RWPE2 (cell line): ENCODE measurements around the gene DLG2.

Source experiments
- ATAC-seq: fragments of 200-7000 bp; cut with Tn5 transposase; 3 replicates; pipeline ENCODE4 v1.9.1; 2021; ENCODE audit warnings: low read depth
- DNase-seq: peaks from one replicate; pipeline ENCODE4 v3.0.0-alpha.2; 2020; ENCODE audit warnings: low spot score
- H3K27ac ChIP-seq: fragments of 450-650 bp; 2 replicates; pipeline ENCODE4 v1.5.1; 2017; ENCODE audit warnings: mild to moderate bottlenecking; ENCODE audit not compliant: poor library complexity, severe bottlenecking
- H3K27me3 ChIP-seq: fragments of 250-450 bp; sonication (Bioruptor Pico); 2 replicates; pipeline ENCODE4 v1.5.1; 2021; ENCODE audit warnings: mild to moderate bottlenecking, moderate library complexity; ENCODE audit not compliant: insufficient read depth, poor library complexity, severe bottlenecking
- H3K36me3 ChIP-seq: fragments of 250-450 bp; sonication (Bioruptor Pico); 2 replicates; pipeline ENCODE4 v1.5.1; 2020; ENCODE audit warnings: low read depth, mild to moderate bottlenecking, moderate library complexity
- H3K4me1 ChIP-seq: fragments of 250-450 bp; sonication (Bioruptor Pico); 2 replicates; pipeline ENCODE4 v1.5.1; 2021; ENCODE audit warnings: mild to moderate bottlenecking, moderate library complexity; ENCODE audit not compliant: insufficient read depth, poor library complexity, severe bottlenecking
- H3K4me3 ChIP-seq: fragments of 250-450 bp; sonication (Bioruptor Pico); 2 replicates; pipeline ENCODE4 v1.5.1; 2021; ENCODE audit warnings: mild to moderate bottlenecking, moderate library complexity; ENCODE audit not compliant: severe bottlenecking
- H3K9me3 ChIP-seq: fragments of 250-450 bp; sonication (Bioruptor Pico); 2 replicates; pipeline ENCODE4 v1.5.1; 2021; ENCODE audit warnings: mild to moderate bottlenecking, moderate library complexity; ENCODE audit not compliant: severe bottlenecking
- CTCF ChIP-seq: fragments of 450-650 bp; IDR thresholded peaks from one replicate; pipeline ENCODE4 v1.5.1; 2017; ENCODE audit warnings: mild to moderate bottlenecking, moderate library complexity; ENCODE audit not compliant: poor library complexity, severe bottlenecking

DLG2 gene

GRCh38 chr11:84757711-84758110 is 869.4 kb downstream of the DLG2 start:
- Histone ChIP-seq H3K27ac (no peak overlapping the region), H3K9me3 (no peaks in the 10 kb centered on the region), H3K36me3 (no peaks in the 10 kb centered on the region), H3K4me1 (no peaks in the 10 kb centered on the region), H3K4me3 (no peak overlapping the region), H3K27me3 (no peaks in the 10 kb centered on the region)
- no peak for TF ChIP-seq CTCF
- no peak for DNase-seq
- ATAC-seq, result no peak

GRCh38 chr11:84751371-84751770 is 875.8 kb downstream of the DLG2 start:
- no peaks in the 10 kb centered on the region for H3K27me3 ChIP-seq
- no peaks in the 10 kb centered on the region for H3K9me3 ChIP-seq
- no peak overlapping the region for H3K4me3 ChIP-seq
- no peaks in the 10 kb centered on the region for H3K36me3 ChIP-seq
- TF ChIP-seq CTCF, result no peak
- no peak for ATAC-seq
- H3K4me1 ChIP-seq, result no peaks in the 10 kb centered on the region
- H3K27ac ChIP-seq, result no peak overlapping the region
- no peak for DNase-seq

GRCh38 chr11:84747871-84748270 is 879.3 kb downstream of the DLG2 start:
- Histone ChIP-seq H3K27ac (no peak overlapping the region), H3K27me3 (no peaks in the 10 kb centered on the region), H3K4me1 (no peaks in the 10 kb centered on the region), H3K9me3 (no peaks in the 10 kb centered on the region), H3K36me3 (no peaks in the 10 kb centered on the region), H3K4me3 (no peak overlapping the region)
- no peak for TF ChIP-seq CTCF
- no peak; the same call in 2 of the 3 replicates for ATAC-seq
- DNase-seq, result no peak

GRCh38 chr11:84740050-84740449 is 887.1 kb downstream of the DLG2 start:
- Histone ChIP-seq H3K4me3 (no peak overlapping the region), H3K4me1 (no peaks in the 10 kb centered on the region), H3K9me3 (no peaks in the 10 kb centered on the region), H3K27me3 (no peaks in the 10 kb centered on the region), H3K27ac (no peak overlapping the region), H3K36me3 (no peaks in the 10 kb centered on the region)
- TF ChIP-seq CTCF, result no peak
- ATAC-seq, result no peak
- DNase-seq, result no peak

- Histone ChIP-seq H3K27ac (no peak overlapping the region), H3K27me3 (peaks cover 38% of the 10 kb centered on the region), H3K4me1 (no peaks in the 10 kb centered on the region), H3K9me3 (no peaks in the 10 kb centered on the region), H3K4me3 (no peak overlapping the region), H3K36me3 (no peaks in the 10 kb centered on the region)
- TF ChIP-seq CTCF, result no peak
- ATAC-seq (no peak), DNase-seq (no peak)
Observed at GRCh38 chr11:84724256-84724655, 902.9 kb downstream of the DLG2 start.
